ENCODE results near the gene CTH.
"Not testable (repeated sequence)": the region's sequence is repeated elsewhere in the genome, so short reads cannot be mapped to it uniquely, and the experiment has no call there.

The CTH gene

DNA sequence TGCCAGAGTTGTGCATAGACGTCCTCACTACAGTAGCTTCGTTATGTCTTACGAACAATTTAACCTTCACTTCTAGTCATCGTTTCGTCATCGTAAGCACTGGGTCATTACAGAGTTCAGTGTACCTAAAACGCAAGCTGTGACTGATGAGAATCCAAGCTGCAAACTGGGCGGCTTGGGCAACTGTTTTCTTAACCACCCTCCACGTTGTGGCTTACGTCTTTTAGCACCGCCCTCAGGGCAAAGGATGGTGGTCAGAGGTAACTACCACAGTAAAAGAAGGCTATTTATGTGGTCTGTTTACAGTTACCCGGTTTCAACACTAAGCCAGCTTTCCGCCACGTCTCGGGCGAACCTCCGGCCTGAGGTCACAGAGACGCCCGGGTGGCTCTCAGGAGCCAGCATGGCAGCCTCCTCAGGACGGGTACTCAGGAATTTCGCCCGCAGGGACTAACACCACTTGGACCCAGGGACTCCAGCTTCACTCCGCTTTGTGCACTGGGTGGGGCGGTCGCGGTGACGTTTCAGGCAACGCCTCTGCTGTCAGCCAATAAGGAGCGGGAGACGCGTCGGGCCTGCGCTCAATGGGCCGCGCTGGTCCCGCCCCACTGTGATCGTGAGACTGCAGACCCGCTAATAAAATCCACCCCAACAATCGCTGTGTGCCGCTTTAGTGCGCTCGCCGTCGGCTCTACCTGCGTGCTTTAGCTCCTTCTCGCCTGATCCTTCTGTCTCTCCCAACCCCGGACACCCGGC, at the start of gene CTH:
CTH (plus strand) TSS at position 665 of the 756 bp plus-strand sequence. CDS start 148 bp downstream, outside the sequence.
- peak; percentile 96 for DNase-seq

DNA sequence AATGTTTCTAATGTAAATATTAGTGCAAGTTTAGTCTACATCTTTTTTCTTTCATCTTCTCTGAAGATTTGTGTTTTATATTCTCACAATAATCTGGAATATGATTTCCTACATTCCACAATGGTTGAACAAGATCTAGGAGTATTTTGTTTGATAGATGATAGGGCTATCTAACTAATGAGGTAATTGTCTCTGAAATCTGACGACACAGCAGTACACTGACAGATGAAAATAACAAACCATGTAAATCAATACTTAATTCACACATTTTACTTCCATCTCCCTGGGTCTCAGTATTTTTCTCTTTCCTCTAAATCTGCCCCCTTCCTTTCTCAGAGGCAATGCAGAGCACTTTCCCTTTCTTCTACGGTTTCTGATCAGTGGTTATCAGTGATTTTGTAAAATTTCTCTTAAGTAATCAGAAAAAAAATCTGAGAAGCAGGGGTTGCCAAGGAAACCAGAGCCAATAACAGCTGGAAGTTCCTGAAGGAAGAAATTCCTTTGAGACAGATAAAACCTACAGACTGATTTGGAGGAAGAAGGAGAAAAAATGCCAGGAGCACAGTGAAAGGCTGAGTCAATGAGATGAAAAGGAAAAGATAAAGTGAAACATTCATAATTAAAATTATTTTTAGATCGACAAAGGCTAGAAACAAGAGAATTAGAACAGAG, 49.2 kb upstream of the CTH start:
- no peak for DNase-seq

DNA sequence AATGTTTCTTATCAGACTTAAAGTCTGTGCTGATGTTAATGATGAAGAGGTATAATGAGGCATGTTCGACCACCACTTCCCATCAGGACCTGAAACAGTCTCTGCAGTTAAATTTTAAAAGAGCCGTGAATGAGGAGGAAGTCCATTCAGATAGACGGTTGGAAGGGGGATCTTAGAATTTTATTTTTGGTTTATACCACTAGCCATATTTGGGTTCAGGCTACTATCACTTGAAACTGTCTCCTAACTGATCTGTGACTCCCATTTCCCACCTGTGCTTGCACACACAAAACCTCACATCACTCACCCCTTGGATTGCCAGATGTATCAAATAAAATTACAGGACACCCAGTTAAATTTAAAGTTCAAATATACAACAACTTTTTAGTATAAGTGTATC, 46.6 kb upstream of the CTH start:
- DNase-seq, result no peak

DNA sequence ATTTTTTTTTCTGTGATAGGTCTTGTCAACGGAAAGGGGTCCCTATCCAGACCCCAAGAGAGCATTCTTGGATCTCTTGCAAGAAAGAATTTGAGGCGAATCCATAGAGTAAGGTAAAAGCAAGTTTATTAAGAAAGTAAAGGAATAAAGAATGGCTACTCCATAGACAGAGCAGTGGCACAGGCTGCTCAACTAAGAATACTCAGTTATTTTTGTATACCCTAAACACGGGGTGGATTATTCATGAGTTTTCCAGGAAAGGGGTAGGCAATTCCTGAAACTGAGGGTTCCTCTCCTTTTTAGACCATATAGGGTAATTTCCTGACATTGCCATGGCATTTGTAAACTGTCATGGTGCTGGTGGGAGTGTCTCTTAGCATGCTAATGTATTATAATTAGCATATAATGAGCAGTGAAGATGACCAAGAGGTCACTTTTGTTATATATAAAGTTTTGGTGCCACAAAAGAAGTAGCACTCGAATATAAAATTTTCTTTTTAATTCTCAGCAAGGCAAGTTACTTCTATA, 44.6 kb upstream of the CTH start:
- not testable (repeated sequence) for DNase-seq

DNA sequence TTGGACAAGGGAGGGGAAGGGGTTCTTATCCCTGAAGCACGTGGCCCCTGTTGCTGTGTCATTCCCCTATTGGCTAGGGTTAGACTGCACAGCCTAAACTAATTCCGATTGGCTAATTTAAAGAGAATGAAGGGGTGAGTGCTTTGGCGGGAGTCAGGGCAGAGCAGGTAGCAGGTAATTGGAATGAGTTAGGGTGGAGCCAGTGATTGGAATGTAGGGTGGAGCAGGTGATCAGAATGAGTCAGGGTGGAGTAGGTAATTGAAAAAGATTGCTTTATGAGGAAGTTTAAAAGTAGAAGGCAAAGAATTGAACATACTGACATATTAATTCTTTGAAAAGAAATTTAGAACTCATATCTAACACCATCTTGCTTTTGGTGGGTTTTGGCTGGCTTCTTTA, 44.1 kb upstream of the CTH start:
- DNase-seq, result not testable (repeated sequence)

DNA sequence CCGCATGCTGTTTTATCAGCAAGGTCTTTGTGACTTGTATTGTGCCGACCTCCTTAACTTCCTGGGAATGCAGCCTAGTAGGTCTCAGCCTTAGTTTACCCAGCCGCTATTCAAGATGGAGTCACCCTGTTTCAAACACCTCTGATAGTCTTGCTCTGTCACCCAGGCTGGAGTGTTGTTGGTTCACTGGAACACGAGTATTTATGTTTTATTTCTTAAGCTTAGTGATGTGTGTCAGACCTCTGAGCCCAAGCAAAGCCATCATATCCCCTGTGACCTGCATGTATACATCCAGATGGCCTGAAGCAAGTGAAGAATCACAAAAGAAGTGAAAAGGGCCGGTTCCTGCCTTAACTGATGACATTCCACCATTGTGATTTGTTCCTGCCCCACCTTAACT, 43.7 kb upstream of the CTH start:
- not testable (repeated sequence) for DNase-seq

DNA sequence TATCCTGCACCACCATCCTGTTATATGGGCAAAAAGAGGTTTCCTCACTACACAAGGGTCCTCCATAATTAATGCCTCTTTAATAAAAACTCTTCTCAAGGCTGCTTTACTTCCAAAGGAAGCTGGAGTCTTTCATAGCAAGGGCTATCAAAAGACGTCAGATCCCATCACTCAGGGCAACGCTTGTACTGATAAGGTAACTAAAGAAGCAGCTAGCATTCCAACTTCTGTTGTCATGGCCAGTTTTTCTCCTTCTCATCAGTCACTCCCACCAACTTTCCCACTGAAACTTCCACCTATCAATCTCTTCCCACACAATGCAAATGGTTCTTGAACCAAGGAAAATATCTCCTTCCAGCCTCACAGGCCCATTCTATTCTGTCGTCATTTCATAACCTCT, 39.5 kb upstream of the CTH start:
- DNase-seq, result not testable (repeated sequence)

DNA sequence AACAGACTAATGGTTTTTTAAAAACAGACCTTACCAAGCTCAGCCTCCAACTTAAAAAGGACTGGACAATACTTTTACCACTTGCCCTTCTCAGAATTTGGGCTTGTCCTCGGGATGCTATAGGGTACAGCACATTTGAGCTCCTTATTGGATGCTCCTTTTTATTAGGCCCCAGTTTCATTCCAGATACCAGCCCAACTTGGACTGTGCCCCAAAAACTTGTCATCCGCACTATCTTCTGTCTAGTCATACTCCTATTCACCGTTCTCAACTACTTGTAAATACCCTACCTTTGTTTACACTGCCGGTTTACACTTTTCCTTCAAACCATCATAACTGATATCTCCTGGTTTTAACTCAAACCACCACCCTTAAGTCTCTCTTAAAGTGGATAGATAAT, 38.6 kb upstream of the CTH start:
- DNase-seq, result no peak

DNA sequence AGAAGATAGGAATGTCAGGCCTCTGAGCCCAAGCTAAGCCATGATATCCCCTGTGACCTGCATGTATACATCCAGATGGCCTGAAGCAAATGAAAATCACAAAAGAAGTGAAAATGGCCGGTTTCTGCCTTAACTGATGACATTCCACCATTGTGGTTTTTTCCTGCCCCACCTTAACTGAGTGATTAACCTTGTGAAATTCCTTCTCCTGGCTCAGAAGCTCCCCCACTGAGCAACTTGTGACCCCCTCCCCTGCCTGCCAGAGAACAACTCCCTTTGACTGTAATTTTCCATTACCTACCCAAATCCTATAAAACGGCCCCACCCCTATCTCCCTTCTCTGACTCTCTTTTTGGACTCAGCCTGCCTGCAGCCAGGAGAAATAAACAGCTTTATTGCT, 37.5 kb upstream of the CTH start:
- DNase-seq, result not testable (repeated sequence)

DNA sequence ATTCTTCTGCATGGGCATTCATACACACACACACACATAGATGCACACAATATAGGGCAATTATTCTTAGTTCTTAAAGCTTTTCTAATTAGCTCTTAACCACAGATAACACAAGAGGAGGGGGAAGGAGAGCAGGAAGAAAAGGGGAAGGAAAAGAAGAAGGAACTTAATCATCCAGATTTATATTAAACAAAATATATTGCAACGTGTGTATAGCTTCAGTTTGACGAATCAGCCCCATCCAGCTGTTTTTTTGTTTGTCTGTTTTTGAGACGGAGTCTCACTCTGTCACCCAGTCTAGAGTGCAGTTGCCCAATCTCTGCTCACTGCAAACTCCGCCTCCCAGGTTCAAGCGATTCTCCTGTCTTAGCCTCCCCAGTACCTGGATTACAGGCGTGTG, 34.9 kb upstream of the CTH start:
- DNase-seq, result no peak

DNA sequence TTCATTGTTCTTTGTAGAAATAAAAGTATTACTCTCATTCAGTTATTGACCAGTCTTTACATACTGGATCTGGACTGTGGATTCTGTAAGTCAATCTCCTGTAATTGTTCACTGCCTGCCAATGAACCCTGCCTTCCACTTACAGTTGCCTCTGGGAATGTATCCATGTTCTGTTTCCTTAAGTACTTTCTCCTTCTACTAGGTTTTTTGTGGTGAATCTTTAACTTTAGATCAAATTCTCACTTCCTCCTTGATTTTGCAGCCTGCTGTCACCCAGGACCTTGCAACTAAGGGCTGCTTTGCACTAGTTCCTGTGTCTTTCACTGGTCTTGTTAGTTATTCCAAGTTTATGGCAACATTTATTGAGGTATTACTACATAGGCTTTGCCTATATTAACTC, 28.4 kb upstream of the CTH start:
- no peak for DNase-seq

DNA sequence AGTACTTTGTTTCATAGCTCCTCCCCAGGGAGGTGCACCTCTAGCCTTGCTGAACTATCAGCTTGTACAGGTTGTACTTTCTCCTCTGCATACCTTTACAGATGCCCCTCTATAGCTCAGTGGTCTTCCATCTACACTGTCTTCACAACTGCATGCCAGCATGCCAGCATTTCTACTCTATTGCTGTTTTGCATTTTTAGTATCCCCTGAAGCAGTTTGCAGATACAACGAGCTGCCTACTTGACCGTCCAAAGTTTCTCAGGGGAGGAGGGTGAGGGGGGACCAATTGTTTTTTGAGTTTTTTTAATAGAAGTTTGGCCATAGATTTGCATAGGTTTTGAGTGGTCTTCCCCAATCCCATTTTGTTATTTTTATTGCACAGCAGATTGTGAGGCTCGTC, 27.6 kb upstream of the CTH start:
- no peak for DNase-seq

DNA sequence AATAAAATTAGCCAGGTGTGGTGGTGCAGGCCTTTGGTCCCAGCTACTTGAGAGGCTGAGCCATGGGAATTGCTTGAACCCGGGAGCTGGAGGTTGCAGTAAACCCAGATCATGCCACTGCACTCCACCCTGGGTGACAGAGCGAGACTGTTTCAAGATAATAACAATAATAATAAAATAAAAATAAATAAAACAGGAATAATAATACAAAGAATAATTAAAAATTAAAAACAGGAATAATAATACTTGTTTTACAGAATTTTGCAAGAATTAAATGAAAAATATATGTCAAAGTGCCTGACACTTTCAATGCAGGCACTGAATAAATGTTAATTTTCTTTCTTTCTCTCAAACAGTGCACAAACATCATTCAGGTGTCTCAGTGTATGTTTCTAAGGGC, 26.5 kb upstream of the CTH start:
- no peak for DNase-seq

DNA sequence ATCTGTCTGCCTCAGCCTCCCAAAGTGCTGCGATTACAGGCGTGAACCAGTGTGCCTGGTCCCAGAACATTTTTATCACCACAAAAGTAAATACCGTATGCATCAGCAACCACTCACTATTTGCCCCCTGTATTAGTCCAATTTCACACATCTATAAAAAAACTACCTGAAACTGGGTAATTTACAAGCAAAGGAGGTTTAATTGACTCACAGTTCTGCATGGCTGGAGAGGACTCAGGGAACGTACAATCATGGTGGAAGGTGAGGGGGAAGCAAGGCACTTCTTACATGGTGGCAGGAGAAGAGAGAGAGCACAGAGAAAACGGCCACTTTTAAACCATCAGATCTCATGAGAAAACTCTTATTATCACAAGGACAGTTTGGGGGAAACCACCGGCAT, 25.6 kb upstream of the CTH start:
- no peak for DNase-seq

DNA sequence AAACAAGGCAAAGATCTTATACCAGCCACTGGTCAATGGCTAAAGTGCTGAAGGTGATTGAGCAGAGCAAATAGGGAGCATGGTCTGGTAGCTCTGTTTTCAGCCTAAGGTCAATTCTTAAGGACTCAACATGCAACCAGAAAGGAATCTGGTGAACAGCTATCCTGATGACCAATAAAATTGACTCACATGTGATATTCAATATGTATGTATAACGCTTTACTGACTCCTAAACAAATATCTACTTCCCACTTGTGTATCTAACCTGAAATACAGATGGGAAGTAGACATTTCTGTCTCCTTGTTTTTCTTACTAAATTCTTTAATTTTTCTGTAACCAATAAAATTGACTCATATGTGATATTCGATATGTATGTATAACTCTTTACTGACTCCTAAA, 24.9 kb upstream of the CTH start:
- no peak for DNase-seq

DNA sequence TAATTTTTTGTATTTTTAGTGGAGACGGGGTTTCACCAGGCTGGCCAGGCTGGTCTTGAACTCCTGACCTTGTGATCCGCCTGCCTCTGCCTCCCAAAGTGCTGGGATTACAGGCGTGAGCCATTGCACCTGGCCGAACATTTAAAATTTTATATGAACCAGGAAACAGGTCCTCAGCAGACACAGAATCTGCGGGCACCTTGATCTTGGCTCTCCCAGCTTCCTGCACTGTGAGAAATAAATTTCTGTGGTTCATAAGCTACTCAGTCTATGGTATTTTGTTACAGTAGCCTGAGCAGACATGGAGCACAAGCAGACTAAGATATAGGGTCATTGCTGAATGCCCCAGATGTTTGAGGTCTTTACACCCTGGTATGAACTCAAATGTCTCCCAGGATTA, 23.6 kb upstream of the CTH start:
- DNase-seq, result no peak

DNA sequence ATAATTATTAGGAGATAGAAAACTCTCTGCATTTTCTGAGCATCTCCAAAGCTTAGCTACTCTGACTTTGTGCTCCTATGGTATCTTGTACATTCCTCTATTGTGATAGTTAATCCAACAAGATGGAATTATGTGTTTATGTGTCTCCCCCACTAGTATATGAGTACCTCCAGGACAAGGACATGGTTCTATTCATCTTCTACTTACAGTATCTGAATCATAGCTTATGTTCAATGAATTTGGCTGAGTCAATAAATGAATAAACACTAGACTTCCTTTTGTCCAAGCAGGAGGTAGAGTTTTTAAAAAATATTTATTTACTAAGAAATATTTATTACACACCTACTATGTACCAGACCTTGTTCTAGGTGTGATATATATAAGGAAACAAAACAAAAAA, 18.4 kb upstream of the CTH start:
- DNase-seq, result no peak

DNA sequence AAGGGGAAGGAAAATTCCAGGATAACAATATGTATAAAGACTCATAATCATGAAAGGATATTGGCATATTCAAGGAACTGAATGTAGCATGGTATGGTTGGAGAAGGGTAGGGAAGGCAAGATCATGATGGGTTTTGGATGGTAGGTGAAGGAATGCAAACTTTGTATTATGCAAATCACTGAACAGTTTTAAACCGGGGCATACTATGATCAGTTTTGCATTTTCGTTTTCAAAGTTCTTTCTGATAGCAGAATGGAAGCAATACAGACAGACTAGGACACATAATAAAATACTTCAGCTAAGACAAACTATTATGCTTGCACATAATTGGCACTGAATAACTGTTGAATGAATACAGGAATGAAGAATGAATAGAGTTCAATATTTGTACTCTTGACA, 14.5 kb upstream of the CTH start:
- DNase-seq, result no peak

DNA sequence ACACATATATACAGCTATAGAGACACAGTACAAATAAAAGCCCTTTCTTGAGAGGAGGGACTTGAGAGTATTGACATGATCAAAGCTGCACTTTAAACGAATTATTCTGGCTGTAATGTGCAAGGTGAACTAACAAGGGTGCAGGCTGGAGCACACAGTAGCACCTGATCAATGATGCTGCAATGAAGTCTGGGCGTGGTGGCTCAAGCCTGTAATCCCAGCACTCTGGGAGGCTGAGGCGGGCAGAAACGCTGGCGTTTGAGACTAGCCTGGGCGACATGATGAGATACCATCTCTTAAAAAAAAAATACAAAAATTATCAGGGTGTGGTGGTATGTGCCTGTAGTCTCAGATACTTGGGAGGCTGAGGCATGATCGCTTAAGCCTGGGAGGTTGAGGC, 14.1 kb upstream of the CTH start:
- no peak for DNase-seq

DNA sequence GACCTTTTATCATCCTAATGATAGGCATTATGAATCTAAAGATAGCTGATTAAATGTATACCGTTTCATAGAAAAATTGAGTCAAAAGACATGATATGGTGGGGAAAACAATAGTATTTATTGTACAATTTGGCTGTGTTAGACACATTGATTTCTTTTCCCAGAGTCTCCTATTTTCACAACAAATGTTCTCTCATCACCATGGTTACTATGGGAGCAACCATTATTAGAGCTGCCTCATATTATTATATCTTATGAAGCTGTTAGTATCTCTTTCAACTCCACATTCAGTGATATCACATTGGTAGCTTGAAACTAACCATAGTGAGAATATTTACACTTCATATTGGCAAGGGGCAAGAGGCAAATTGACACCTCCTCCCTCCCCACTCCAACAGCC, 10.7 kb upstream of the CTH start:
- DNase-seq, result no peak

DNA sequence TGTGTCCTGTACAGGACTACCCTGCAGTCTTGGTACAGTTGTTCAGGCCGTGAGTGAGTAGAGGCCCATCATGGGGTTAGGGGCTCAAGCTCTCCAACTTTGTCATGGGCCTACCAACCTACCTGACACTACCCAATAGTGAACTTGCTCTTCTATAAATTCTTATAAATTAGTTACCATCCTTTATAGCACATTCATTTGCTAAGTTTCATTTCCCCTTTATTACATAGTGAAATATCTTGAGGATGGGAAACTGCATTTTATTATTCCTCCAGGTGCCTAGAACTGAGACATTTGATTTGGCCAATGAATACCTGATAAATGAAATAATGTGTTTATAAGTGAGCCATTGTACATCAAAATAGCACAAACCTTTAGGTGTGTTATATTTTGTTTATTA, 9.1 kb upstream of the CTH start:
- DNase-seq, result no peak

DNA sequence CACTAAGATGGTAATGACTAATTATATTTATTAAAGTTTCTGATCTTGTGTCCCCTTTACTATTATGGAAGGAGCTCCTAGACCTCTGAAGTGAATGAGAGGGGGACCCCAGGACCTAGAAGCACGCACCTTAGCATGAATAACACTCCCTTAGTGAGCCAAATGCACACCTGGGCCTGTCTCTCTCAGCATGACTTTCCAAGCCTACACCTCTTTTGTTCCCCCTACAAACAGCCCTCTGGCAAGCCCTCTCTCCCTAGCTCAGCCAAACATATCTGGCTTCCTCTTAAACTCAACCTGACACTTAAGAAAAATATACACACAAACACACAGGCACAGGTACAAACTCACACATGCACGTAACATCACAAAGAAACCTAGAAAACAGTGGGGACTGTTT, 7.3 kb upstream of the CTH start:
- no peak for DNase-seq

DNA sequence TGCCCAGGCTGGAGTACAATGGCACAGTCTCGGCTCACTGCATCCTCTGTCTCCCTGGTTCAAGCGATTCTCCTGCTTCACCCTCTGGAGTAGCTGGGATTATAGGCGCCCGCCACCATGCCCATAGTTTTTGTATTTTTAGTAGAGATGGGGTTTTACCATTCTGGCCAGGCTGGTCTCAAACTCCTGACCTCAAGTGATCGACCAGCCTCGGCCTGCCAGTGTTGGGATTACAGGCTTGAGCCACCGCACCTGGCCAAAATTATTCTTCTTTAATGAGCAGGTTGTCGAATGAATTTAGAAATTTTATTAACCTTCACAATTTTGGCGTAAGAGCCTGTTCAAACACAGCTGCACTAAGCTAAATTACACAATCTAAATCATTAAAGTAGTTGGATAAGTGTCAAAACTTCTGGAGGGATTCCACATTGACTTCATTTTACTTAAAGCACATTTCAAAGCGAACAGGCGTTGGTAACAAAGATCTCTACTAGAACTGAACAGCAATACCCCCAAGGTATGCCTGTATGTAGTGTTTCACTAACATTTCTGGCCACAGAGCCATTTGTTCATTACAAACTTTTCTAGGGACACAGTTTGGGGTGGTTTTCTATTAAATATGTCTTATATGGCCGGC, 5.2 kb upstream of the CTH start:
- no peak for DNase-seq

DNA sequence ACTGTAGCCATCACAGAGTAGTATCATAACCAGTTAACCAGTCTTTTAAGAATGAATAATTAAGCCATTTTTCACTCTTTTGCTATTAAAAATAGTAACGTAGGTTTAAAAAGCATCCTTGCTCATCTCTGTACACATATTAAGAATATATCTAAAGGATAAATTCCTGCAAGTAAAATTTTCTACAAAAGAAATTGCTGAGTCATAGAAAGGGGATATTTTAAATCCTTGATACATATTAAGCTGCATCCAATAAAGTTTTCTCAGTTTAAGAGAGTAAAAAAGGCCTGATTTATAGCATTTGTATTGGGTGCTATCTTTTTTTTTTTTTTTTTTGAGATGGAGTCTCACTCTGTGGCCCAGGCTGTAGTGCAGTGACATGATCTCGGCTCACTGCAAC, 1.9 kb upstream of the CTH start:
- no peak for DNase-seq
